Measurements from ENCODE around the gene TMEM18. TPM values are rescaled to one million over a fixed set of nuclear protein-coding genes. Genes with fewer than 3 reads are reported as not detected.

Gene TMEM18
- total and polyA plus RNA-seq, 9 of the 15 experiments (the other 6 are each of a cell fraction or from before 2014, with no cell fraction given): 12.8 to 55.9 (median 21.8) TPM

DNA sequence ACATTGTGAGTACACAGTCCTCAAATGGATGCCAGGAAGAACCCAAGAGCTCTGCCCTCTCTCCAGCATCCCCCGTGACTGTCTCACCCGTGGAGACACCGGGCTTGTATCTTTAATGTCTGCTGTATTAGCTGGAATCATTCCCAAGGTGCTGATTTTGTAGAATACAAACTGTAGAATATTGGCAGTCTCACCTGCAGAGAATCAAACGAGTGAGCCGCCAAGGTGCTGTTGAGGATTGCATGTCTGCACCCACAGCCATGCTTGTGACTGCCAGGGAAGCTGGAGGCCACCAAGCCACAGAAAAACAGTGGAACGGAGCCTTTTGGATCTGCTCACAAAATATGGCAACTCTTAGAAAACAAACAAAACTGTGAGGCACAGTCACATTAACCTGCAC is 37.5 kb downstream of the TMEM18 start (continued):
- TF ChIP-seq ZNF561 (CRISPR knock-in tag; conservative IDR thresholded peaks at IDR 0.05) (no peak), SMARCA5 (IDR thresholded peaks at IDR 0.05) (no peak), ZSCAN32 (CRISPR knock-in tag; IDR thresholded peaks at IDR 0.05) (no peak), ESRRB (CRISPR knock-in tag; IDR thresholded peaks at IDR 0.05; ENCODE audit: borderline replicate concordance) (no peak), ZNF407 (IDR thresholded peaks at IDR 0.05; ENCODE audit: low read depth) (no peak), MCM2 (IDR thresholded peaks at IDR 0.05; ENCODE audit: low read depth) (no peak), TAF7 (tag; IDR thresholded peaks at IDR 0.05) (no peak), SP1 (CRISPR knock-in tag; IDR thresholded peaks at IDR 0.05) (no peak), HMGN3 (IDR thresholded peaks at IDR 0.05; ENCODE audit: borderline replicate concordance, extremely low read depth, insufficient read length, low read depth, low read length) (no peak), RUNX1 (IDR thresholded peaks at IDR 0.05; ENCODE audit: low read depth) (no peak), ATF4 (CRISPR knock-in tag; IDR thresholded peaks at IDR 0.05) (no peak), ADNP (tag; IDR thresholded peaks at IDR 0.05) (no peak), CBFA2T2 (conservative IDR thresholded peaks at IDR 0.05) (no peak)
- TF ChIP-seq, protein P1, sequence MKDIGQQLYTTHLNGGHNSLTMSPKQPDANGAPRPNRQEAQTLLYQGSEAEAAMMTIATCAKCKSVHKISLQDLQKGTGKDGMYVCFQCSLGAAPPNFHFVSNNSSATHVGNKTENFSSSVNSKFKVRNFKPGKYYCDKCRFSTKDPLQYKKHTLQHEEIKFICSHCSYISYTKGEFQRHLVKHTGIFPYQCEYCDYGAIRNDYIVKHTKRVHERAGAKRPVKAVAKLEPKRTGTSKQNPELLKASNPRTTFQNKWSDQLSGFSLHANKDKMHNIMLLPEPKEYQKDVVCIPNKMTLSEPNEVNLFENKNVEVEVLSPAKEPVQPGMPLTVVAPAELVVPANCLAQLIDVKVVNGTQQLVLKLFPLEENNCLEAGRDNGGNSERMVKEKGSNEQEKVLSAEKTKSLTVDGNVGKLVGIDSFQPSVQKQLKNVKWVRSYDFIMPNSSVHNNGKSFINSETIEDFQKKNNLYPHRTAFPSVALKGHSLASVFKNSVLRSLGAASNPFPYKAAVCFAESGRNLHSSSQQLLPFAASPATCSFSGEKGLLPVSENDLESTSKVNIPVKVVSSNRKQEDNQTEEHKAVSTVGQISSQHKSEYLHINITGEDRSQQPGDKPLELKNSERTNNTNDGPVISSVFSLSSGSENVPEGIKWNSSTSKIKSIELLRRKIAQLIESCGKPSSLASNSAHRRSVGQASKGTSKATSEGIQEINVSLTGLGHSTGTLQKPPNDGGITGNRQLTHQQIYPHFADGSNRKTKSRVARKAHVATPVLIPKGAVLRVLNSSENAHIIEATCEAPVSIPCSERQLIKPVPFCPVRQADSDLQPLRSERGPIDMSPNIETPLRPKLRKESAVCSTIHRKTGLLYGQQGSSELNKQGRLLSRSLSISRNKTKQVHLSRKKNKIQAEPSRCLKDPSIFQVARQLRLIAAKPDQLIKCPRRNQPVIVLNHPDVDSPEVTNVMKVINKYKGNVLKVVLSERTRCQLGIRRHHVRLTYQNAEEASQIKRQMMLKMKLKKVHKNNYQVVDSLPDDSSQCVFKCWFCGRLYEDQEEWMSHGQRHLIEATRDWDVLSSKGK (CRISPR knock-in tag; IDR thresholded peaks at IDR 0.05): no peak
- TF ChIP-seq, protein P2, sequence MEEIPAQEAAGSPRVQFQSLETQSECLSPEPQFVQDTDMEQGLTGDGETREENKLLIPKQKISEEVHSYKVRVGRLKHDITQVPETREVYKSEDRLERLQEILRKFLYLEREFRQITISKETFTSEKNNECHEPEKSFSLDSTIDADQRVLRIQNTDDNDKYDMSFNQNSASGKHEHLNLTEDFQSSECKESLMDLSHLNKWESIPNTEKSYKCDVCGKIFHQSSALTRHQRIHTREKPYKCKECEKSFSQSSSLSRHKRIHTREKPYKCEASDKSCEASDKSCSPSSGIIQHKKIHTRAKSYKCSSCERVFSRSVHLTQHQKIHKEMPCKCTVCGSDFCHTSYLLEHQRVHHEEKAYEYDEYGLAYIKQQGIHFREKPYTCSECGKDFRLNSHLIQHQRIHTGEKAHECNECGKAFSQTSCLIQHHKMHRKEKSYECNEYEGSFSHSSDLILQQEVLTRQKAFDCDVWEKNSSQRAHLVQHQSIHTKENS (CRISPR knock-in tag; IDR thresholded peaks at IDR 0.05): no peak

Data from K562 (cell line).